NCI-H82 (cell line): ENCODE measurements around the gene RANBP3.
"Not testable (repeated sequence)": the region's sequence is repeated elsewhere in the genome, so short reads cannot be mapped to it uniquely, and the experiment has no call there.

Source experiments
- DNase-seq: peaks from one replicate; lab custom pipeline; 2025; lab: John Stamatoyannopoulos, UW

RANBP3 gene

GRCh38 chr19:6006896-6007295 lies 29.0 kb upstream of the RANBP3 start:
- no peak for DNase-seq

DNA sequence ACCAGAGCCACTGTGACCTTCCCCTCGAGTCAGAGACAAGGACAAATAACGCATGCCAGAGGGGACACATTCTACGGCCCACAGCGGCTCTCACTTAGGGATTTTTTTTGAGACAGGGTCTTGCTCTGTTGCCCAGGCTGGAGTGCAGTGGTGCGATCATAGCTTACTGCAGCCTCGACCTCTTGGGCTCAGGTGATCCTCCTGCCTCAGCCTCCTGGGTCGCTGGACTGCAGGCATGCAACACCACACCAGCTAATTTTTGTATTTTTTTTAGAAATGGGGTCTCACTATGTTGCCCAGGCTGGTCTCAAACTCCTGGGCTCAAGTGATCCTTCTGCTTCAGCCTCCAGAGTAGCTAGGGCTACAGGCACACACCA lies 28.1 kb upstream of the RANBP3 start:
- DNase-seq: not testable (repeated sequence)

GRCh38 chr19:6005321-6006069 lies 27.6 kb upstream of the RANBP3 start:
- DNase-seq: no peak

- DNase-seq: no peak
Observed at GRCh38 chr19:6003976-6004375, 26.0 kb upstream of the RANBP3 start.

DNA sequence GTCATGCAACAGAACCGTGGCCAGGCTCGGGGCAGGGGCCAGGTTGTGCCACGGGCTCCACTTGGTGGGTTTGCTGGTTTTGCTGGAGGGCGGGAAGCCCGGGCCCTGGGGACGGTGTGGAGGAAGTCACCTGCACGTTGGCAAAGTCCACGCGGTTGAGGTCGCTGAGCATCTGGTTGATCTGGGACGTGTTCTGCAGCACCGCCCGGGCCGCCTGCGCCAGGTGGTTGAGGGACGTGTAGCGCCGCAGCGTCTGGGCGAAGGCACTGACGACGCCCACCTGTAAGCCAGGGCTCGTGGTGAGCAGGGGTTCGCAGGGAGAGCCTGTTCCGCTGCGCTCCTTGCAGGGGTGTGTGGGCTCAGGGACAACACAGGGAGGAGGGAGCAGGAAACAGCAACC lies 24.7 kb upstream of the RANBP3 start:
- no peak for DNase-seq

DNA sequence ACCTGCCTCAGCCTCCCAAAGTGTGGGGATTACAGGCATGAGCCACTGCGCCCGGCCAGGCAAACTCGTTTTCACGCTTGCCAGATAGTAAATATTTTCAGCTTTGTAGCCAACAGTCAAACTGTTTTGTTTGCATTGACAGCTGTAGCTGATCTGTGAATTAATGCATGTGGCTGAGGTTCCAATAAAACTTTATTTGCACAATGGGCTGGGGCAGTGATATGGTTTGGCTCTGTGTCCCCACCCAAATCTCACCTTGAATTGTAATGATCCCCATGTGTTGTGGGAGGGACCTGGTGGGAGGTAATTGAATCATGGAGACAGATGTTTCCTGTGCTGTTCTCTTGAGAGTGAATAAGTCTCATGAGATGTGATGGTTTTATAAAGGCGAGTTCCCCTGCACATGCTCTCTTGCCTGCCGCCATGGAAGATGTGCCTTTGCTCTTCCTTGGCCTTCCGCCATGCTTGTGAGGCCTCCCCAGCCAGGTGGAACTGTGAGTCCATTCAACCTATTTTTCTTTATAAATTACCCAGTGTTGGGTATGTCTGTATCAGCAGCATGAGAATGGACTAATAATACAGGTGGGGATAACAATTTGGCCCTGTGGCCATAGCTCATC lies 22.4 kb upstream of the RANBP3 start:
- DNase-seq: no peak

- no peak for DNase-seq
Observed at GRCh38 chr19:5999693-6000092, 21.8 kb upstream of the RANBP3 start.

DNA sequence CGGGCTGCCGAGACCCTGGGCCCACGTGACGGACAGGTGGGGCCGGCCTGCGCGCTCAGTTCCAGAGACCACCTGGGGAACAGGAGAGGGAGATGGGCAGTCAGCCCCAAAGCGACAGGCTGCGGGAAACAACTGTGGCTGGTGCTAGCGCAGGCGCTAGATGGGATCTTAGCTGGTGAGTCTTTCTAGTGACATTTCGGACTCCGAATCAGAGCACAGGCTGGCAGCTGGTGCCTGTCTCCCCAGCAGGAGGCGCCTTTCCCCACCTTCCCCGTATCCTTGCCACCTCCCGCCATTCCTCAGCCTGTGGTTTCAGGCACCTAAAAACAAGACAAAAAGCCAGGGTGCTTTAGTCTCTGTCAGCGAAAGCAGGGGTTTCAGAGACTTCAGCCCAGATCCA lies 19.4 kb upstream of the RANBP3 start:
- peak; percentile 35 for DNase-seq

DNA sequence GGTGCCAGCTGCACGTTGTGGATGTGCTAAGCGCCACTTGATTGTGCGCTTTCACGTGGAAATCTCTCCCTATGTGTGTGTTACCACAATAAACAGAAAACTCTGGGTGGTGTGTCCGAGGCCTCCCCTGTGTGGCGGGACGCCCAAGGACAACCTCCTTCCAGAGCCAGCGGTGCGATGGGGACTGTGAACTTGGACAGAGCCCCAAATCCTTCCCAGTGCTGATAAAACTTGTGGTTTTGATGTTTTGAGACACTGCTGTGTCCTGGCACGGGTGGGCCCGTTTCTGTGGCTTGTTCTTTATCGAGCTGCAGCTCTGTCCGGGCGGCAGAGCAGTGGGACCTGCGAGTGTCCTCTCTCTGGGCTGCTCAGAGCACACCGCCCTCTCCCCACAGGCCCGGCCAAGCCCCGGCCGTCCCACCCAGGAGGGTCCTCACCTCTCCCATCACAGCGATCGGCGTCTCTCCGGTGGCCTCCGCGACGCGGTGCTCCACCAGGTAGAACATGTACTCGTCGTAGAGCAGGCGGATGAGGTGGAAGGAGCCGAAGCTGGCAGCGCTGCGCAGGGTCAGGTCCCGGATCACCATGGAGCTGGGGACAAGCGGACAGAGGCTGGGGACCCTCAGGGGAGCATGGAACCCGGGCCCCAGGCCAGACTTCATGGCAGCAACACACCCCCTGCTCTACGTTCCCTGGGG lies 18.8 kb upstream of the RANBP3 start:
- no peak for DNase-seq

GRCh38 chr19:5996102-5996501 lies 18.2 kb upstream of the RANBP3 start:
- no peak for DNase-seq

GRCh38 chr19:5995606-5996005 lies 17.7 kb upstream of the RANBP3 start:
- DNase-seq: no peak

DNA sequence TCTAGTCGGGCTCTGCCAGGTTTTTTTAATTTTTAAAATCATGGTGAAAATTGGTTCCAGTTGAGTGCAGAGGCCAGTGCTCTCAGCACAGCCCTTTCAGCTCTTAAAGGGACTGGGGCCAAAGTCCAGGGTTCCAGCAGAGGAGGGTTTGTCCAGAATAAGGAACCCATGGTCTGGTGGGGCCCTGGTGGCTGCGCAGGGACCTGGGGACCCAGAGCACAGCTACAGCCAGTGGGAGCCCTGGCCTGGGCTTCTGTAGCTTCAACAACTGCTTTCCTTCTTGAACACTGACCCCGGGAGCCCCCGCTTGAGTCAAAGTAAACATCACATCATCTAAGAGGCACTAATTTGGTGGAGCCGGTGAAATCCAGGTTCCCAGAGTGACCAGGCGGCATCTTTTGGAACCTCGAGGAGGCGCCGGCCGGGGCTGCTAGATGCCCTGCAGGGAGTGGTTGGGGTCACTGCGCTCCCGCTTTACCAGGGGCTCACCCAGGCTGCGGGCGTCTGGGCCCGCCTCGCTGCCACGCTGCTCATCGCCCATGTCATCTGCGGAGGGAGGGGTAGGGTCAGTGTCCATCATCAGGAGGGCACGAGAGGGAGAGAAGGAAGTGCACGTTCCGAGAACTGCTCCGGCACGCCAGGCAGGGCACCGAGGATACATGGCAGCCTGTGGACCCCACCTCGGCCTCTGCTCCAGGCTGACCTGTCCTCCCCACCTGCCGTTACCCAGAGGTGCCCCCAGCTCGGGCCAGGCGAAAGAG lies 16.6 kb upstream of the RANBP3 start:
- no peak for DNase-seq

- no peak for DNase-seq
Observed at GRCh38 chr19:5993648-5994358, 15.9 kb upstream of the RANBP3 start.

GRCh38 chr19:5993201-5993600 lies 15.3 kb upstream of the RANBP3 start:
- DNase-seq: no peak

DNA sequence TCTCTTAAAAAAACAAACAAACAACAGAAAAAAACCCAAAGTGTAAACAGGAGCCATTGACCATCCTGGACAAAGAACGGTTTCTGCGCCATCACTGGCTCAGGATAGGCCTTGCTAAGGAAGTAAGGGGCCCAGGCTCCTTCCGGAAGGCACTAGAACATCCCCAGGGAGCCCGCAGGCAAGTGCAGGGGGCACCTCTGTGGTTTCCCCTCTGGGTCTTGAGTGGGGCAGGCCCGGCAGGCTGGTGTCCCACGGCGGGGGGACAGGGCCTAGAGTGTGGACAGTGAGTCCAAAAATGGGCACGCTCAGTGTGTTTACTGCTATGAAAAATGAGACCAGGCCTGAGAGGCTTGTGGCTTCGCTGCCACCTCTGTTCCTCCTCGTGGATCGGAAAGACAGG lies 14.8 kb upstream of the RANBP3 start:
- no peak for DNase-seq

GRCh38 chr19:5991244-5991838 lies 13.4 kb upstream of the RANBP3 start:
- no peak for DNase-seq

DNA sequence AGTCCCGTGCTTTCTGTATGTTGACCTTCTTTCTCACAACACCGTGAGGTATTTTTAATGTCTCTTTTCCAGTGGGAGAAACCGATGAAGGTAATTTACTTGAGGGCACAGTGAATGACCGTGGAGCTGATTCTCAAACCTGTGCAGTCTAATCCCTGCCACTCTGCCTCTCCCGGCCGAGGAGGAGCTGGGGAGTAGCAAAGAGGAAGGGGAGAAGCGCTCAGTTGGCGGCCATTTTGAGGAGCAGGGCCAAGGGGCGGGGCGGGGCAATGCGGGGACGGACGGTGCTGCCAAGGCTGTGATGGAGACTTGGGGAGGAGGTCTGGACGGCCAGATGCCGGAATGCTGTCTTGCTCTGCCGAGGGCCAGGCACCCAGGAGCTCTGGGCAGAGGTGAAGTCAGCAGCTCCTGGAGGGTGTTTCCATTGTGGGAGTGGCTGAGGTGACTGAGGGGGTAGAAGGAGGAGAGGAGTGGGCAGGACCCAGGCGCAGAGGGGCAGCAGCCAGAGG lies 12.4 kb upstream of the RANBP3 start:
- DNase-seq: peak; percentile 33

GRCh38 chr19:5989388-5990074 lies 11.6 kb upstream of the RANBP3 start:
- no peak for DNase-seq

DNA sequence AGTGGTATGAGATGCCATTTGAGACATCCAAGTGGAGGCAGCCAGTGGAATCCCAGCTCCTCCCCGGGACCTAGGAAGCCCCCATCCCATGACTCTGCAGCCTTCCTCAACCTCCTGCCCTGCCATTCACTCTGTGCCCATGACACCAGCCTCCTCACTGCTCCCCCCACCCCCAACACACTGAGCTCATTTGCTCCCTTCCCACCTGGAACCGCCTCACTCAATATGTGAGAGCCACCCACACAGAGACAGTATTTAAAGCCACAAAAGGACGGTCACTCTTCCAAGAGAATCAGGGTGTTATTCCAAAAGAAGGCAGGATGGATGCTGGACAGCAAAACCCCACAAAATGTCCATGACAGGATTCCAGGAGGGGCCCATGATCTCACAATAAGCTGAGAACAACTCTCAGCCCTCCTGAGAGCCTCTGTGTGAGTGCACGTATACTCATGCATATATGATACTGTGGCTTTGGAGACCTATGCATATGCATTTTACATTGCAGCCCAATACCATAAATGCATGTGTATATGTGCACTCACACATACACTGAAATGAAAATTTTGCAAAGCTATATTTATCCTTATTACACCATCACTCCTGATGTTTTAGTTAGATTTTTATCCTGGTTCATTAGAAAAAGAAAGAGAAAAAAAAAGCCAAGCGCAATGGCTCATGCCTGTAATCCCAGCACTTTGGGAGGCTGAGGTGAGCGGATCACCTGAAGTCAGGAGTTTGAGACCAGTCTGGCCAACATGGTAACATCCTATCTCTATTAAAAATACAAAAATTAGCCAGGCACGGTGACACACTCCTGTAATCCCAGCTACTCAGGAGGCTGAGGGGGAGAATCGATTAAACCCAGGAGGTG lies 10.8 kb upstream of the RANBP3 start:
- peak; percentile 24 for DNase-seq
